Measurements from ENCODE around the gene LAMA2.

- TF ChIP-seq, protein P1, sequence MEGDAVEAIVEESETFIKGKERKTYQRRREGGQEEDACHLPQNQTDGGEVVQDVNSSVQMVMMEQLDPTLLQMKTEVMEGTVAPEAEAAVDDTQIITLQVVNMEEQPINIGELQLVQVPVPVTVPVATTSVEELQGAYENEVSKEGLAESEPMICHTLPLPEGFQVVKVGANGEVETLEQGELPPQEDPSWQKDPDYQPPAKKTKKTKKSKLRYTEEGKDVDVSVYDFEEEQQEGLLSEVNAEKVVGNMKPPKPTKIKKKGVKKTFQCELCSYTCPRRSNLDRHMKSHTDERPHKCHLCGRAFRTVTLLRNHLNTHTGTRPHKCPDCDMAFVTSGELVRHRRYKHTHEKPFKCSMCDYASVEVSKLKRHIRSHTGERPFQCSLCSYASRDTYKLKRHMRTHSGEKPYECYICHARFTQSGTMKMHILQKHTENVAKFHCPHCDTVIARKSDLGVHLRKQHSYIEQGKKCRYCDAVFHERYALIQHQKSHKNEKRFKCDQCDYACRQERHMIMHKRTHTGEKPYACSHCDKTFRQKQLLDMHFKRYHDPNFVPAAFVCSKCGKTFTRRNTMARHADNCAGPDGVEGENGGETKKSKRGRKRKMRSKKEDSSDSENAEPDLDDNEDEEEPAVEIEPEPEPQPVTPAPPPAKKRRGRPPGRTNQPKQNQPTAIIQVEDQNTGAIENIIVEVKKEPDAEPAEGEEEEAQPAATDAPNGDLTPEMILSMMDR (conservative IDR thresholded peaks at IDR 0.05 in 1 of 2, IDR thresholded peaks at IDR 0.05 in 1 of 2; ENCODE audit: extremely low read depth in 1 of 2, insufficient read depth in 1 of 2, low read depth in 1 of 2, low read length in 2 of 2), result no peak
- no peak for TF ChIP-seq EZH2 (IDR thresholded peaks at IDR 0.05; ENCODE audit: borderline replicate concordance, low read length)
Observed at GRCh38 chr6:129194306-129194941, 311.5 kb downstream of the LAMA2 start.
